Dermis microvascular lymphatic vessel endothelial cell (primary cell): ENCODE data around the gene ZNF536. TPM values are rescaled to one million over a fixed set of nuclear protein-coding genes. Genes with fewer than 3 reads are reported as not detected.
"Not testable (repeated sequence)": the region's sequence is repeated elsewhere in the genome, so short reads cannot be mapped to it uniquely, and the experiment has no call there.

ENCODE experiments used
- DNase-seq, 2 donors: peaks; one replicate each; pipeline versions ENCODE4 v3.0.0 to v3.0.0-alpha.2; 2010; ENCODE audit warnings: low read depth in 2 of 2
- total RNA-seq: library from RNA; depleted of rRNA; stranded (reverse); fragments of >200 nt; gene quantifications from 2 replicates; pipeline ENCODE4 v1.2.1, GENCODE V29; 2014

The ZNF536 gene
- total RNA-seq, 1 donor from 2014 or later = not detected

DNA sequence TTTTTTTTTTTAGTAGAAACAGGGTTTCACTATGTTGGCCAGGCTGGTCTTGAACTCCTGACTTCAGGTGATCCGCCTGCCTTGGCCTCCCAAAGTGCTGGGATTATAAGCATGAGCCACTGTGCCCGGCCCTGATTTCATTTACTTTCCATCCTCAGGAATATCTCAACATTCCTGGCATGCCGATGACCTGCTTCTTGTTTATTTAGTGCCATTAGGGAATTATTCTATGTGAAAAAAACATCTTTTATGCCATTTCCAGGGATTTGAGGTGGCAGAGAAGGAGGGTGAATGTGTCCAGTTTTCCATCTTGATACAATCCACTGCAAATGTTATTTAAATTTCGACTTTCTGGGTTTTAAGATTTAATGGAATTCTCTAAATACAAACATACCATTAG, 45.0 kb downstream of the ZNF536 start:
- not testable (repeated sequence) for DNase-seq

- DNase-seq = no peak
Observed at GRCh38 chr19:30419568-30420180, 47.5 kb downstream of the ZNF536 start.

DNA sequence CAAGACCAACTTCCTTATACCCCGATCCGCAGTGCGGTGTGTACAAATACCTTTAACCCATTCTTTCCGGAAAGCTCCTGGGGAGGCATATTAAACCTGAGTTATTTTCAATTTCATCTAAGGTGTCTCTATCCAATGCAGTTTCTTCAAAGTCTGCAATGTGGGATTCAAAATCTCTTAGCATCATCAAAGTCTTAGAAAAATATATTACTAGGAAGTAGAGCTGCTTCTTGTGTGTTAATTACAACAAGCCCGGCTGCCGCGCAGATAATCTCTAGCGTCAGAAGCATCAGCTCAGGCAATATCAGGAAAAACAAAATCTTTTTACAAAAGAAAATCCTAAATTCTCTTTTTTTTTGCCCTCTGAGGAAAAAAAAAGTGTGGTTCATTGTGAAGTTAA, 48.1 kb downstream of the ZNF536 start:
- DNase-seq = no peak

DNA sequence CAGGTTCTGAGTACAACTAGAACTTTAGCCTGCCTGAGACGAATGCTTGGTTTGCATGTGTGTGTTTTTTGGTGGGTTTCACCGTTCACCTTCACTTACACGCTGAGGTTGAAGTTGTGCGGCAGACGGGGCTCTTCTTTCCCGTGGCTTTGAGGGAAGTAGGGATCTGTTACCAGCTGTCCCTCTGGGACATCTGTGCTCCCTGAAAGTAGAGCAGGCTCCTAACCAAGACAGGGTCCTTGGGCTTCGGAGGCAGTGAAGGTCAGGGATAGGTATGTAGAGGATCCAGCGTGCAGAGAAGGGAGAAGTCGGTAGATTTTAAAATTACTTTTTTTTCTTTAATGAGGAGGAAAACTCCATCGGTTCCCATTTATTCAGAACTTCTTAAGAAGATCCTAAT, 48.7 kb downstream of the ZNF536 start:
- DNase-seq = no peak

GRCh38 chr19:30421571-30421970, 49.4 kb downstream of the ZNF536 start:
- no peak for DNase-seq

- no peak for DNase-seq
Observed at GRCh38 chr19:30423481-30423880, 51.3 kb downstream of the ZNF536 start.

GRCh38 chr19:30425885-30426838, 54.0 kb downstream of the ZNF536 start:
- DNase-seq = no peak

- DNase-seq = no peak
Observed at GRCh38 chr19:30426864-30427263, 54.7 kb downstream of the ZNF536 start.

DNA sequence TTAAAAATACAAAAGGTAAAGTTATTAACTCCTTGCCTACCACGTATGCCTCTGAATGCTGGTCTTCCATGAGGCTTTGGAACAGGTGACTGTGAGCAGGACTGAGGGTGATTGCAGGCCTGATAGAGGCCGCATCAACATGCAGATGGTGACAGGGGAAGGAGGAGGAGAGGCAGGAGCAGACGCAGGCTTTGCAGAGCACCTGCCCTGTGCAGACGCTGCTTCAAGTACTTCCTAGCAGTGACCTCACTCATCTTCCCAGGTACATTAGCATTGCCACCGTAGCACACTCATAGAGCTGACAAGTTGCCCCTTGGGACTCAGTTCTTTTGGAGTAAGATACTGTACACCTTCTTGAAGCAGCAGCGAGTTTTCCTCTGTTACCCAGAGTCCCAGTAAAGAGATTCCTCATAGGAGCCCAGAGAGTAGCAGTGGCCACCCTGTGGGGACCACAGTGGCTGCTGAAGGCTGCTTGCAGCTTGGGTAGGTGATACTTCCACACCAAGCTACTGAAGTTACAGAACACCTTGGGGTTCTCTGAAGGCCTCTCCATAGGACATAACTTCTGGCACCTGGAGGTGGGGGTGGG, 56.0 kb downstream of the ZNF536 start:
- no peak for DNase-seq

GRCh38 chr19:30428844-30429243, 56.7 kb downstream of the ZNF536 start:
- no peak for DNase-seq

DNA sequence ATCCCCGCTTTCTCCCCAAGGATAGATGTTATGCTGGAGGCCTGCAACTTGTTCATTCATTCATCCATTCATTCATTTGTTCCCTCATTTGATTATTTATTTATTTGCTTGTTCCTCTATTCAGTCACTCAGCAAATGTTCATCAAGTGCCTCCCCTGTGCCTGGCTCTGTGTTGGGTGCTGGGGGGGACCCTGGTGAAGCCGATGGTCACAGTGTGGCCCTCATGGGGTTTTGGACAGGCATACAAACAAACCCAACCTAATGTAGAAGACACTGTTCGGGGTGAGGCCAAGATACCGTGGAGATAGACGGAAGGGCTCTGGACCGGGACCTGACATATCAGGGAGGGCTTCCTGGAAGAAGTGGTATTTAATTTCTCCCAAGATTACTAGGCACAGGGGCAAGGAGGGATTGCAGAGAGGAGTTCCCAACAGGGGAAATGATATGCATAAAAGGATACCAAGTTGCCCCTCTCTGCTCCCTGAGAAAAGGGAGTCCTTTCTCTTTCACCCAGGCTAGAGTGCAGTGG, 58.1 kb downstream of the ZNF536 start:
- DNase-seq = no peak

DNA sequence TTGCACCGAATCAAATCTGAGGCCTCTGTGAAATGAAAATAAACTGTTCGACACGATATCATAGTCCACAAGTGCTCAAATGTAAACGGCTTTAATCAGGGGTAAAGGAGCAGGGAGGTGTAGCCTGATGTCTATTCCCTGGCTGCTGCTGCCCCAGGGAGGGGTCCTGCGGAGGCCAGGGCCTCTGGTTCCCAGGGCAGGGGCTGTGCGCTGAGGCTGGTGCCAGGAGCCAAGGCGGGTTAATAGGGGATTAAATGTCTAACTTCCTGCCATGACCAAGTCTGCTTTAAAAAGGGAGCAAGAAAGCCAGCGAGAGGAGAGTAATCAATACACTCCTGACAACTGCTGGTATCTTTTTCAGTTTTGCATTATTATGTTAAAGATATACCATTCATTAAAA, 59.4 kb downstream of the ZNF536 start:
- no peak for DNase-seq

DNA sequence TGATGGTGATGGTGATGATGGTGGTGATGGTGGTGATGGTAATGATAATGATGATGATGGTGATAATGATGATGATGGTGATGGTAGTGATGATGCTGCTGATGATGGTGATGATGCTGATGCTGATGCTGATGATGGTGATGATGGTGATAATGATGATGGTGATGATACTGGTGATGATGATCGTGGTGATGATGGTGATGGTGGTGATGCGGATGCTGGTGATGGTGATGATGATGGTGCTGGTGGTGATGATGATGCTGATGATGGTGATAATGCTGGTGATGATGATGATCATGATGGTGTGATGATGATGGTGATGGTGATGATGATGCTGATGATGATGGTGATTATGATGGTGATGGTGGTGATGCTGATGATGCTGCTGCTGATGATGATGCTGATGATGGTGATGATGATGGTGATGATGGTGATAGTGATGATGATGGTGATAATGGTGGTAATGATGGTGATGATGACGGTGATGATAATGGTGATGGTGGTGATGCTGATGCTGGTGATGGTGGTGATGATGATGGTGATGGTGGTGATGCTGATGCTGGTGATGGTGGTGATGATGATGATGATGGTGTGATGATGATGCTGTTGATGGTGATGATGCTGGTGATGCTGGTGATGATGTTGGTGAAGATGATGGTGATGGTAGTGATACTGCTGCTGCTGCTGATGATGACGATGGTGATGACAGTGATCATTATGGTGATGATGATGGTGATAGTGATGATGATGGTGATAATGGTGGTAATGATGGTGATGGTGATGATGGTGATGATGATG, 62.8 kb downstream of the ZNF536 start:
- DNase-seq = no peak

DNA sequence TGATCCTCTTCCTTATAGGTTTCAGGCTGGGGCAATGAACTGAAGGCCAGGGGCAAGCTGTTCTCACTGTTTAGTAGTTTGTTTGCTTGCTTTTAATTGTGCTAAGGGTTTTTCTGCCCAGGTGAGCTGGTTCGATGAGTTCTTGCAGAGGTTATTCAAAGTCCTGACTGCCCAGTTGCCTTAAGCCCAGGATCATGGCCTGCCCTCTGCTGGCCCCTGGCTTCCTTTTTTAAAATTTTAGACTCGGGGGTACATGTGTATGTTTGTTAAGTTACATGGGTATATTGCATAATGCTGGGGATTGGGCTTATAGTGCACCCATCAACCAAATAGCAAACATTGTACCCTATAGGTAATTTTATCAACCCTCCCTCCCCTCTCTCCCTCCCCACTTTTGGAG, 65.7 kb downstream of the ZNF536 start:
- DNase-seq = no peak

DNA sequence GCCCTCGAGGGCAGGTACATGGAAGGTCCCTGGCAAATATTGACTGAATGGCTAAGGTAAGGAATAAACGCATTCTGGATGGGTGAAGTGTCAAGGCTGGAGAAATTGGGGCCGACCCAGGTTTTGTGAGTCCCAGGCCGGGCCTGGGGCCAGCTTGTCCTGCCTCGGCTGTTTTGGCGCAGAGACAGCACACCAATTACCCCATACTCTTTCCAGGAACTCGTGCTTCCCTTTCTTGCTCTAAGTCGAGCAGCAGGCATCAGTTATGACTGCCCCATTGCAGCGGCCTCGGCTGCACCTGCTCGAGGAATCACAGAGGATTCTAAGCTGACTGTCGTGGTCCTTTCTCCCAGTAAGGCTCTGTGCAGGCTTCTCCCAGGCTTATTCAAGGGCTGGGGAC, 67.1 kb downstream of the ZNF536 start:
- no peak for DNase-seq

- DNase-seq = no peak
Observed at GRCh38 chr19:30441011-30441410, 68.8 kb downstream of the ZNF536 start.

- DNase-seq = no peak
Observed at GRCh38 chr19:30442674-30443073, 70.5 kb downstream of the ZNF536 start.

DNA sequence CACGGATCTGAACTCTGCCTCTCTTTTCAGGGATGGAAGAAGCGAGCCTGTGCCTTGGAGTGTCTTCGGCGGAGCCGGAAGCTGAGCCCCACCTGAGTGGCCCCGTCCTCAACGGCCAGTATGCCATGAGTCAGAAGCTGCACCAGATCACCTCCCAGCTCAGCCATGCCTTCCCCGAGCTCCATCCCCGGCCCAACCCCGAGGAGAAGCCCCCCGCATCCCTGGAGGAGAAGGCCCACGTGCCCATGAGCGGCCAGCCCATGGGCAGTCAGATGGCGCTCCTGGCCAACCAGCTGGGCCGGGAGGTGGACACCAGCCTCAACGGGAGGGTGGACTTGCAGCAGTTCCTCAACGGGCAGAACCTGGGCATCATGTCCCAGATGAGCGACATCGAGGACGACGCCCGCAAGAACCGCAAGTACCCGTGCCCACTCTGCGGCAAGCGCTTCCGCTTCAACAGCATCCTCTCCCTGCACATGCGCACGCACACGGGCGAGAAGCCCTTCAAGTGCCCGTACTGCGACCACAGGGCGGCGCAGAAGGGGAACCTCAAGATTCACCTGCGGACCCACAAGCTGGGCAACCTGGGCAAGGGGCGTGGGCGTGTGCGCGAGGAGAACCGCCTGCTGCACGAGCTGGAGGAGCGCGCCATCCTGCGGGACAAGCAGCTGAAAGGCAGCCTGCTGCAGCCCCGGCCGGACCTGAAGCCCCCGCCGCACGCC, 71.5 kb downstream of the ZNF536 start:
- DNase-seq = no peak

GRCh38 chr19:30444253-30444671, 72.1 kb downstream of the ZNF536 start:
- no peak for DNase-seq

DNA sequence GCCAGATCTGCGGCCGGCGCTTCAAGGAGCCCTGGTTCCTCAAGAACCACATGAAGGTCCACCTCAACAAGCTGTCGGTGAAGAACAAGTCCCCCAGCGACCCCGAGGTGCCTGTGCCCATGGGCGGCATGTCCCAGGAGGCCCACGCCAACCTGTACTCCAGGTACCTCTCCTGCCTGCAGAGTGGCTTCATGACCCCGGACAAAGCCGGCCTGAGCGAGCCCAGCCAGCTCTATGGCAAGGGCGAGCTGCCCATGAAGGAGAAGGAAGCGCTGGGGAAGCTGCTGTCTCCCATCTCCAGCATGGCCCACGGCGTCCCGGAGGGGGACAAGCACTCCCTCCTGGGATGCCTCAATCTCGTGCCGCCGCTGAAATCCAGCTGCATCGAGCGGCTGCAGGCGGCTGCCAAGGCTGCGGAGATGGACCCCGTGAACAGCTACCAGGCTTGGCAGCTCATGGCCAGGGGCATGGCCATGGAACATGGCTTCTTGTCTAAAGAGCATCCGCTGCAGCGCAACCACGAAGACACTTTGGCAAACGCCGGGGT, 72.6 kb downstream of the ZNF536 start:
- no peak for DNase-seq

DNA sequence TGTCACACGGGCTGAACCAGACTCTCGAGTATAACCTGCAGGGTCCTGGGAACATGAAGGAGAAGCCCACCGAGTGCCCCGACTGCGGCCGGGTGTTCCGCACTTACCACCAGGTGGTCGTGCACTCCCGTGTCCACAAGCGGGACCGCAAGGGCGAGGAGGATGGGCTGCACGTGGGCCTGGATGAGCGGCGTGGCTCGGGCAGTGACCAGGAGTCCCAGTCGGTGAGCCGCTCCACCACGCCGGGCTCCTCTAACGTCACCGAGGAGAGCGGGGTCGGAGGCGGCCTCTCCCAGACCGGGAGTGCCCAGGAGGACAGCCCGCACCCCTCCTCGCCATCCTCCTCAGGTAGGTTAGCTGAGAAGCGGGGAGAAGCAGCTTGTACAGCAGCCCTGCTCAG, 73.2 kb downstream of the ZNF536 start:
- DNase-seq = no peak
